ENCODE results near the gene CHST10. TPM values are rescaled to one million over a fixed set of nuclear protein-coding genes. Genes with fewer than 3 reads are reported as not detected.

The CHST10 gene
- total and polyA plus RNA-seq, 10 of the 15 experiments (the other 5 are each of a cell fraction or from before 2014, with no cell fraction given), result 2.0 to 22.5 (median 15.7) TPM

DNA sequence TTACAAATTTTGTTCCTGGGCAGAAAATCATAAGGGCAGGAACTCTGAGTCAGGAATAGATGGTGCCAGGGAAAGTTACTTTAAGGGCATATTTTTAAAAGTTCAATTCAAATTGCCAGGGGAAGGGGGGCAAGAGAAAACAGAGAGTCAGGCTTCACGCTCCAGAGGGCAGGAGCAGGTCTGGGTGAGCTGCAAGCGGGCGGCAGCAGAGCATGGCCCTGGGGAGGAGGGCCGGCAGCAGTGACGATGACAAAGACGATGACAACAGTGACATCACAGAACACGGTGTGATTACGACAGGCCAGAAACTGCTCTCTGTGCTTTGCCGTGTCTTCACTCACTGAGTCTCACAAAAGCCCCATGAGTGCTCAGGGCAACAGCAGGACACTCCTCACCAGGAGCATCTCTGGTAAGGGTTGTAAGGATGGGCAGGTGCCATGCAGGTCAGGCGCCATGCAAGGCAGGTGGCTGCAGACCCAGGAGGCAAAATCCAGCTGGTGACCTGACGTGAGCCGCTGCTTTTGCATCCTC lies 23.3 kb downstream of the CHST10 start (continued):
- TF ChIP-seq HDGF (IDR thresholded peaks at IDR 0.05) (peak; percentile 37; the same call in 1 of the 2 replicates), RB1 (IDR thresholded peaks at IDR 0.05; ENCODE audit: borderline replicate concordance) (no peak), POLR2AphosphoS5 (IDR thresholded peaks at IDR 0.05; ENCODE audit: low read length) (peak; percentile 61; the same call in 1 of the 2 replicates), ATF7 (IDR thresholded peaks at IDR 0.05; ENCODE audit: low read depth) (peak; percentile 82), CREB1 (IDR thresholded peaks at IDR 0.05; ENCODE audit: low read depth) (peak; percentile 98), NBN (IDR thresholded peaks at IDR 0.05) (peak; percentile 63; the same call in 1 of the 2 replicates), PAX5 (IDR thresholded peaks at IDR 0.05; ENCODE audit: borderline replicate concordance, low read depth, low read length) (peak; percentile 97), MEF2B (IDR thresholded peaks at IDR 0.05; ENCODE audit: partially characterized antibody, poor library complexity, severe bottlenecking) (peak; percentile 40), BHLHE40 (IDR thresholded peaks at IDR 0.05; ENCODE audit: borderline replicate concordance in 1 of 2, low read depth in 2 of 2, low read length in 1 of 2) (peak in 1 of 2 experiments; percentile 27; a peak in 1 of 4 replicates)

DNA sequence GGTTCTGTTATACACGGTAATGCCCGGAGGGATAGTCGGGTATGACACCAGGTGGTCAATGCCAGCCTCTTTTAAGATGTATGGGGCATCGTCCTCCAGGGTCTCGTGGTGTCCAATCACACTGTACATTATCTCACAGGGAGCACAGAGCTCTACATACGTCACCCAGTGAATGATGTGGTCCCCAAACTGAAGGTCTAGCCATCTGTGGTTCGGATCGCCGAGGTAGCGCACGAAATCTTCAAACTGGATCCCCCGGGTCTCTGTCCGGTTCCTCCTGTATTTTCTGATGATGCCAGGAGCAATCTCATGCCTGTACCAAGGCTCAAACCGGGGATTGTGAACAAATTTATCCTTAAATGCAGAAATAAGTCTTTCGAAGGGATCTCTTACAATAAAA lies 24.1 kb downstream of the CHST10 start:
- ChIA-PET SMC1A (ENCODE audit: uncharacterized antibody, unreplicated experiment) (interaction anchor here (3.9 kb wide), 1 partner anchor 13 kb away, joined by 20 read pairs; no protein-coding TSS in a partner anchor), POLR2A (interaction anchor here (0.6 to 3.8 kb wide), 2 partner anchors 23 to 25 kb away, joined by 3 to 22 read pairs; partner anchors contain the start of gene CHST10), RAD21 (ENCODE audit: unreplicated experiment) (interaction anchor here (2.9 to 4.7 kb wide), 2 partner anchors 13 to 23 kb away, joined by 16 to 40 read pairs; partner anchors contain the start of gene CHST10), CTCF (interaction anchor here (0.6 to 7.6 kb wide), 2 partner anchors 13 to 267 kb away, joined by 3 to 46 read pairs; no protein-coding TSS in a partner anchor)
- intact Hi-C loops (cut with micrococcal nuclease; ENCODE audit: unreplicated experiment), result no loop called here
- no peak overlapping the region for H3K4me3 ChIP-seq
- no peak for FAIRE-seq
- no peak for DNase-seq (ENCODE audit: low read depth, low spot score)
- no peak overlapping the region for H3K9ac ChIP-seq (ENCODE audit: control insufficient read depth, insufficient read depth, low read length)
- no peaks in the 10 kb centered on the region for H4K20me1 ChIP-seq (ENCODE audit: control insufficient read depth, insufficient read depth)
- WGBS (ENCODE audit: insufficient coverage, insufficient replicate concordance, low lambda C conversion rate, missing lambda C conversion rate), result 99% methylated on average over 15 of the region's 15 CpGs
- H3K36me3 ChIP-seq (ENCODE audit: control insufficient read depth in 2 of 2, insufficient read depth in 2 of 2, low read length in 1 of 2), result peaks cover 2 to 8% of the 10 kb centered on the region in 2 experiments; a peak in 3 of 4 replicates
- no peak overlapping the region for H2AFZ ChIP-seq (ENCODE audit: control insufficient read depth, low read depth, low read length)
- H3K4me1 ChIP-seq (ENCODE audit: control insufficient read depth, insufficient read depth, low read length), result peaks cover 26% of the 10 kb centered on the region
- no peak overlapping the region for H3K27ac ChIP-seq (ENCODE audit: control insufficient read depth, insufficient read depth)
- TF ChIP-seq, protein P1, sequence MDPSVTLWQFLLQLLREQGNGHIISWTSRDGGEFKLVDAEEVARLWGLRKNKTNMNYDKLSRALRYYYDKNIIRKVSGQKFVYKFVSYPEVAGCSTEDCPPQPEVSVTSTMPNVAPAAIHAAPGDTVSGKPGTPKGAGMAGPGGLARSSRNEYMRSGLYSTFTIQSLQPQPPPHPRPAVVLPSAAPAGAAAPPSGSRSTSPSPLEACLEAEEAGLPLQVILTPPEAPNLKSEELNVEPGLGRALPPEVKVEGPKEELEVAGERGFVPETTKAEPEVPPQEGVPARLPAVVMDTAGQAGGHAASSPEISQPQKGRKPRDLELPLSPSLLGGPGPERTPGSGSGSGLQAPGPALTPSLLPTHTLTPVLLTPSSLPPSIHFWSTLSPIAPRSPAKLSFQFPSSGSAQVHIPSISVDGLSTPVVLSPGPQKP (IDR thresholded peaks at IDR 0.05; ENCODE audit: low read depth, low read length), result no peak
- no peak for TF ChIP-seq POLR2A (IDR thresholded peaks at IDR 0.05; ENCODE audit: low read depth, low read length)
- no peak for TF ChIP-seq SMAD1 (IDR thresholded peaks at IDR 0.05; ENCODE audit: low read depth, partially characterized antibody)
- TF ChIP-seq YBX1 (IDR thresholded peaks at IDR 0.05), result no peak
- TF ChIP-seq TCF3 (IDR thresholded peaks at IDR 0.05; ENCODE audit: borderline replicate concordance, insufficient read depth, low read depth, low read length), result no peak
- TF ChIP-seq RBBP5 (conservative IDR thresholded peaks at IDR 0.05), result no peak
- TF ChIP-seq ZNF274 (IDR thresholded peaks at IDR 0.05; ENCODE audit: insufficient read depth, insufficient read length), result no peak
- TF ChIP-seq RAD51 (IDR thresholded peaks at IDR 0.05), result no peak
- no TSS peak for BruUV-seq (replicated peaks)
- H3K27me3 ChIP-seq (replicated peaks in 1 of 2; ENCODE audit: control insufficient read depth in 2 of 2, insufficient read depth in 2 of 2, low read length in 1 of 2), result no peaks in the 10 kb centered on the region
- ATAC-seq, result no peak
- no peak overlapping the region for H3K4me2 ChIP-seq (ENCODE audit: control insufficient read depth, insufficient read depth)
- no peaks in the 10 kb centered on the region for H3K9me3 ChIP-seq (replicated peaks; ENCODE audit: control insufficient read depth, insufficient read depth, low read length)
- H3K79me2 ChIP-seq (ENCODE audit: control insufficient read depth, insufficient read depth, low read length), result no peaks in the 10 kb centered on the region
- in situ Hi-C loops (cut with MboI), result no loop called here

Measured in GM12878 (cell line).